ENCODE measurements around the gene FOXK1.

Gene FOXK1

DNA sequence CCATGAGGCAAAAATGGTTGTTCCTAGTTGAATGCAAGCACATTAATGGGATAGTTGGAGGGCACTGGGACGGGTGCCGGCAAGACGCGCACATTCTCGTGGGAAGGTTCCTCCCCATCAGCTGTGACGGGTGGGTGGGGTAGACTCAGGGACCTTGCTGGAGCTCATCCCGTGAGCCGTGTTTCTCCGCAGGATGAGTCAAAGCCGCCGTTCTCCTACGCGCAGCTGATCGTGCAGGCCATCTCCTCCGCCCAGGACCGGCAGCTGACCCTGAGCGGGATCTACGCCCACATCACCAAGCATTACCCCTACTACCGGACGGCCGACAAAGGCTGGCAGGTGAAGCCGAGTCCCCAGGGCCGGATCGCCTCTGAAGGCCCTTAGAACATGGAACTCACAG is 73.0 kb downstream of the FOXK1 start:
- H3K4me3 ChIP-seq (ENCODE audit: control insufficient read depth, low read depth, low read length): no peak overlapping the region
- TF ChIP-seq, protein P1, sequence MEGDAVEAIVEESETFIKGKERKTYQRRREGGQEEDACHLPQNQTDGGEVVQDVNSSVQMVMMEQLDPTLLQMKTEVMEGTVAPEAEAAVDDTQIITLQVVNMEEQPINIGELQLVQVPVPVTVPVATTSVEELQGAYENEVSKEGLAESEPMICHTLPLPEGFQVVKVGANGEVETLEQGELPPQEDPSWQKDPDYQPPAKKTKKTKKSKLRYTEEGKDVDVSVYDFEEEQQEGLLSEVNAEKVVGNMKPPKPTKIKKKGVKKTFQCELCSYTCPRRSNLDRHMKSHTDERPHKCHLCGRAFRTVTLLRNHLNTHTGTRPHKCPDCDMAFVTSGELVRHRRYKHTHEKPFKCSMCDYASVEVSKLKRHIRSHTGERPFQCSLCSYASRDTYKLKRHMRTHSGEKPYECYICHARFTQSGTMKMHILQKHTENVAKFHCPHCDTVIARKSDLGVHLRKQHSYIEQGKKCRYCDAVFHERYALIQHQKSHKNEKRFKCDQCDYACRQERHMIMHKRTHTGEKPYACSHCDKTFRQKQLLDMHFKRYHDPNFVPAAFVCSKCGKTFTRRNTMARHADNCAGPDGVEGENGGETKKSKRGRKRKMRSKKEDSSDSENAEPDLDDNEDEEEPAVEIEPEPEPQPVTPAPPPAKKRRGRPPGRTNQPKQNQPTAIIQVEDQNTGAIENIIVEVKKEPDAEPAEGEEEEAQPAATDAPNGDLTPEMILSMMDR (IDR thresholded peaks at IDR 0.05; ENCODE audit: control insufficient read depth, insufficient read depth, low read depth, low read length, missing control alignments): no peak
- no peak for DNase-seq (ENCODE audit: low read depth)

- TF ChIP-seq, protein P1 (IDR thresholded peaks at IDR 0.05; ENCODE audit: control insufficient read depth, insufficient read depth, low read depth, low read length, missing control alignments): no peak
- H3K4me3 ChIP-seq (ENCODE audit: control insufficient read depth, low read depth, low read length): no peak overlapping the region
- no peak for DNase-seq (ENCODE audit: low read depth)
Measured at GRCh38 chr7:4758111-4758510, 76.0 kb downstream of the FOXK1 start.

DNA sequence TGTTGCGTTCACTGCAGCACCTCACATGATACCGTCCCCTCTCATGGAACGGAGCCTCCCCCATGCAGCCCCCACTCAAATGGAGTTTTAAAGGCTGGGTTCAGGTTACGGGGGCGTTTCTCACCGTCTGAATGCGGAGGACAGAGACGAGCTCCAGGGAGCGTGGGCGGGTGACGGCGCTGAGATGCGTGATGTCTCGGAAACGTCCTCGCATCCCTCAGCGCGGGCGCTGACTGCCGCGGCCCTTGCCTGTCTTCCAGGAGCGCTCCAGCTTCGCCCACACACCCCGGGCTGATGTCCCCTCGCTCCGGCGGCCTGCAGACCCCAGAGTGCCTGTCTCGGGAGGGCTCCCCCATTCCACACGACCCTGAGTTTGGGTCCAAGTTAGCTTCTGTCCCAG is 76.7 kb downstream of the FOXK1 start:
- TF ChIP-seq, protein P1 (IDR thresholded peaks at IDR 0.05; ENCODE audit: control insufficient read depth, insufficient read depth, low read depth, low read length, missing control alignments): no peak
- no peak overlapping the region for H3K4me3 ChIP-seq (ENCODE audit: control insufficient read depth, low read depth, low read length)
- DNase-seq (ENCODE audit: low read depth): no peak

DNA sequence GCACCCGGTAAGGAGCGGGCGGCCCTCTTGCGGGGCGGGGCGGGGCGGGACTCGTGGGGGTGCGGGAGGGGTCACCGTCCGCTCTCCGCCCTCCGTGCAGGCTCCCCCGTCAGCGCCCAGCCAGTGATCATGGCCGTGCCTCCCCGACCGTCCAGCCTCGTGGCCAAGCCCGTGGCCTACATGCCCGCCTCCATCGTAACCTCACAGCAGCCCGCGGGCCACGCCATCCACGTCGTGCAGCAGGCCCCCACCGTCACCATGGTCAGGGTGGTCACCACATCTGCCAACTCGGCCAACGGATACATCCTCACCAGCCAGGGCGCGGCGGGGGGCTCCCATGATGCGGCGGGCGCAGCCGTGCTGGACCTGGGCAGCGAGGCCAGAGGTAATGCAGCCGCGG is 77.1 kb downstream of the FOXK1 start:
- no peak for DNase-seq (ENCODE audit: low read depth)
- TF ChIP-seq, protein P1 (IDR thresholded peaks at IDR 0.05; ENCODE audit: control insufficient read depth, insufficient read depth, low read depth, low read length, missing control alignments): no peak
- H3K4me3 ChIP-seq (ENCODE audit: control insufficient read depth, low read depth, low read length): no peak overlapping the region

DNA sequence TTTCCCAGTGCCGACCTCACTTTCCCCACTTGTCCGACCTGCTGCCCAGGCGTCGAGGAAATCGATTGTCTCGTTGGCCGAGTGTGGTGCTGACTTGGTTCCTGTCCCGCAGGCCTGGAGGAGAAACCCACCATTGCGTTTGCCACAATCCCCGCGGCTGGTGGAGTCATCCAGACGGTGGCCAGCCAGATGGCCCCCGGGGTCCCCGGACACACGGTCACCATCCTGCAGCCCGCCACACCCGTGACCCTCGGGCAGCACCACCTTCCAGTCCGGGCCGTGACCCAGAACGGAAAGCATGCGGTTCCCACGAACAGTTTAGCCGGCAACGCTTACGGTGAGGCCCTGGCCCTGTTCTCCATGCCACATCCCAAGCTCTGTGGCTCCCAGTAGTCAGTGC is 78.9 kb downstream of the FOXK1 start:
- TF ChIP-seq, protein P1 (IDR thresholded peaks at IDR 0.05; ENCODE audit: control insufficient read depth, insufficient read depth, low read depth, low read length, missing control alignments): no peak
- DNase-seq (ENCODE audit: low read depth): no peak

DNA sequence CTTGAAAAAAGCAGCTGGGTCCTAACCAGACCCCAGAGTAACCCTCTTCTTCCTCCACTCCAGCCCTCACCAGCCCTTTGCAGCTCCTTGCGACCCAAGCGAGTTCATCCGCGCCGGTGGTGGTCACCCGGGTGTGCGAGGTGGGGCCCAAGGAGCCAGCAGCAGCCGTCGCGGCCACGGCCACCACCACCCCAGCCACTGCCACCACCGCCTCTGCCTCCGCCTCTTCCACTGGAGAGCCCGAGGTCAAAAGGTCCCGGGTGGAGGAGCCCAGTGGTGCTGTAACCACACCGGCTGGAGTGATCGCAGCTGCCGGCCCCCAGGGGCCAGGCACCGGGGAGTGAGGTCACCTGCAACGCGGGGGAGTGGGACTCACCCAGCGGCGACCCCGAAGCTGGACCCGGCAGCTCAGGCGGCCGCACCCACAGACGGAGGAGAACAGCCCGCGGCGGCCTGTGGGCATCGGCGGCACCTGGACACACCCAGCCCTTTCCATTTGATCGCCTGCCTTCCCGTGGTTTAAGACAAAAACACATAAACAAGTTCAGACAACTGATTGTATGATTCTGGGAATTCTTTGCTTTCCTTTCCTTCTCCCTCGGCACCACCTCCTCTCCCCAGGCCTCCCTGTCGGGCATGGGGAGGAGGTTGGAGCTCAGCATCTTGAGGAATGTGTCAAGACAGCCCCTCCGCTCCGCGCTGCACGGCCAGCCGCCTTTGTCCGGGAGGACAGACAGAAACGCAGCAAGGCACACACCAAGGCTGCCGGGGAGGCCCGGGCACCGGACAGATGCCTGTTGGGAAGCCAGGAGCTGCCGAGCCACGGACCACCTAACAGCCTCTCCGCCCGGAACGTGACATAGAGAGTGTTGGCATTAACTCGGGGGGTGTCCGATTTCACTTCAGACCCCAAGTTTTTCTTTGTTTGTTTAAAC is 80.3 kb downstream of the FOXK1 start:
- no peak for DNase-seq (ENCODE audit: low read depth)
- TF ChIP-seq, protein P1 (IDR thresholded peaks at IDR 0.05; ENCODE audit: control insufficient read depth, insufficient read depth, low read depth, low read length, missing control alignments): no peak
- H3K4me3 ChIP-seq (ENCODE audit: control insufficient read depth, low read depth, low read length): no peak overlapping the region

More for the DNA sequence above, 78.9 kb downstream of the FOXK1 start:
- H3K4me3 ChIP-seq (ENCODE audit: control insufficient read depth, low read depth, low read length): no peak overlapping the region
